Measurements from ENCODE around the gene APH1B.
"Not testable (repeated sequence)": the region's sequence is repeated elsewhere in the genome, so short reads cannot be mapped to it uniquely, and the experiment has no call there.

The APH1B gene

GRCh38 chr15:63296195-63296594, 18.8 kb downstream of the APH1B start:
- no peak for DNase-seq (ENCODE audit: low read depth in 3 of 3)

GRCh38 chr15:63299943-63300575, 22.7 kb downstream of the APH1B start:
- no peak for DNase-seq (ENCODE audit: low read depth in 3 of 3)

- DNase-seq (ENCODE audit: low read depth in 3 of 3), result no peak
Measured at GRCh38 chr15:63301088-63301487, 23.7 kb downstream of the APH1B start.

- no peak for DNase-seq (ENCODE audit: low read depth in 3 of 3)
Measured at GRCh38 chr15:63305260-63305659, 27.9 kb downstream of the APH1B start.

- no peak for DNase-seq (ENCODE audit: low read depth in 3 of 3)
Measured at GRCh38 chr15:63306492-63307073, 29.2 kb downstream of the APH1B start.

GRCh38 chr15:63308491-63308890, 31.1 kb downstream of the APH1B start:
- DNase-seq (ENCODE audit: low read depth in 3 of 3), result no peak

GRCh38 chr15:63308947-63309346, 31.5 kb downstream of the APH1B start:
- DNase-seq (ENCODE audit: low read depth in 3 of 3), result no peak

- no peak for DNase-seq (ENCODE audit: low read depth in 3 of 3)
Measured at GRCh38 chr15:63310646-63311045, 33.2 kb downstream of the APH1B start.

GRCh38 chr15:63312286-63312685, 34.9 kb downstream of the APH1B start:
- DNase-seq (ENCODE audit: low read depth in 3 of 3), result no peak

- DNase-seq (ENCODE audit: low read depth in 3 of 3), result no peak
Measured at GRCh38 chr15:63313825-63314224, 36.4 kb downstream of the APH1B start.

- DNase-seq (ENCODE audit: low read depth in 3 of 3), result no peak
Measured at GRCh38 chr15:63314409-63314808, 37.0 kb downstream of the APH1B start.

- no peak for DNase-seq (ENCODE audit: low read depth in 3 of 3)
Measured at GRCh38 chr15:63318344-63318743, 40.9 kb downstream of the APH1B start.

GRCh38 chr15:63319065-63319464, 41.7 kb downstream of the APH1B start:
- no peak for DNase-seq (ENCODE audit: low read depth in 3 of 3)

GRCh38 chr15:63320446-63320845, 43.0 kb downstream of the APH1B start:
- not testable (repeated sequence) for DNase-seq (ENCODE audit: low read depth in 3 of 3)

GRCh38 chr15:63320981-63321380, 43.6 kb downstream of the APH1B start:
- not testable (repeated sequence) for DNase-seq (ENCODE audit: low read depth in 3 of 3)

- DNase-seq (ENCODE audit: low read depth in 3 of 3), result no peak
Measured at GRCh38 chr15:63321462-63321861, 44.1 kb downstream of the APH1B start.

GRCh38 chr15:63322541-63322940, 45.1 kb downstream of the APH1B start:
- no peak for DNase-seq (ENCODE audit: low read depth in 3 of 3)

- DNase-seq (ENCODE audit: low read depth in 3 of 3), result no peak
Measured at GRCh38 chr15:63323798-63324563, 46.6 kb downstream of the APH1B start.

GRCh38 chr15:63324770-63325169, 47.4 kb downstream of the APH1B start:
- DNase-seq (ENCODE audit: low read depth in 3 of 3), result no peak

GRCh38 chr15:63327648-63328421, 50.4 kb downstream of the APH1B start:
- no peak for DNase-seq (ENCODE audit: low read depth in 3 of 3)

GRCh38 chr15:63329567-63330350, 52.4 kb downstream of the APH1B start:
- DNase-seq (ENCODE audit: low read depth in 3 of 3), result no peak

All from stimulated activated CD4-positive, alpha-beta T cell treated with anti-CD3 and anti-CD28 coated beads, TNF-alpha, amount 100 ng/mL, for 4 hours (primary cell).